Dedifferentiated amniotic fluid mesenchymal stem cell (primary cell): ENCODE results near the gene ZDHHC11B.
"Not testable (repeated sequence)": the region's sequence is repeated elsewhere in the genome, so short reads cannot be mapped to it uniquely, and the experiment has no call there.

ENCODE experiments used
- DNase-seq: peaks from one replicate; pipeline ENCODE4 v3.0.0-alpha.2; 2016; ENCODE audit errors: extremely low spot score

ZDHHC11B gene

GRCh38 chr5:716740-717139 lies 67.8 kb downstream of the ZDHHC11B start:
- not testable (repeated sequence) for DNase-seq

DNA sequence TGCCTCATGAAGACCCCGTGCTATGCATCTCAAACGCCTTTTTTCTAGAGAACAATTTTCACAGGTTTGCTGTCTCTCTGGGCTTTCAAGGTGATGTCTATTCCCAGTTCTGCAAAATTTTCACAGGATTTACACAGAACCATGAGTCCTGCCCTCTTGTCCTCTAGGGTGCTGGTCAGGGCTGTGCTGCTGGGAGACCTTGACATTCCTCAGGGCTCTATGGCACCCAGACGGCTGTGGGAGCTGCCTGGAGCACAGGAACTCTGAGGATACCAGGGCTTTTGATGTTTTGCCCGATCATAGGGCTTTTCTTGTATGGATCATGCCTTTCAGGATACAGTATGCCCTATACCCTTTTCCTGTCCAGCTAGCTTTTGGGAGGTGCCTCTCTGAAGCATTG lies 68.9 kb downstream of the ZDHHC11B start:
- not testable (repeated sequence) for DNase-seq

DNA sequence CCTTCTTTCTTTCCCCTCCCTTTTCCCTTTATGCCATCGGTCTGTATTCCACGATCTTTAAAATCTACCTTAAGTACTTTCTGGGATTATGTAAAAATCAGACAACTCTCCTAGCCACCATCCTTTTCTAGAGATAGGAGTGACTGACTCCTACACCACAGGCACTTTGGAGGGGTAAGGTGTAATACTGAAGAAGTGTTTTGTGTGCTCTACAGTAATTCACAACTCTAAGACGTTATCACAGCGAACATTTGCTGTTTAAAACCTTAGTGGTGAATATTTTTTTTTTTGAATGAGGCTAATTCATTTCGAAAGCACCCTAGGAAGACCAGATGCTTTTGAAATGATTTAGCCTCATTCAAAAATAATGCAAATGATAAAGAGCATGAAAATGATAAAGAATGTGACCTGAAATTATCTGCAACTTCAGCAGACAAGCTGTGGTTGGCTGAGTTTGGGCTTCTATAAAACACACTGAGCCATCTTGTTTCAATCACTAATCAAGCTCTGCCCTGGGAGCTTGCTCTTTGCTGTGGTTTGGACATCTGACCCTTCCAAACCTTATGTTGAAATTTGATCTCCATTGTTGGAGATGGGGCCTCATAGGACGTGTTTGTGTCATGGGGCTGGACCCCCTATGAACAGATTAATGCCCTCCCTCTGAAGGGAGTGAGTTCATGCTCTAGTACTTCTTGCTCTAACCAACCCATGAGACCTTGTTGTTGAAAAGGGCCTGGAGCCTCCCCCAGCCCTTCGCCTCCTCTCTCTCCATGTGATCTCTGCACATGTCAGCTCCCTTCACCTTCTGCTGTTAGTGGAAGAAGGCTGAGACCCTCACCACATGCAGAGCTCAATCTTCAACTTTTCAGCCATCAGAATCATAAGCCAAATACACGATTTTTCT lies 70.1 kb downstream of the ZDHHC11B start:
- not testable (repeated sequence) for DNase-seq

GRCh38 chr5:713686-714085 lies 70.8 kb downstream of the ZDHHC11B start:
- DNase-seq: not testable (repeated sequence)

- not testable (repeated sequence) for DNase-seq
These were observed 75.5 kb downstream of the ZDHHC11B start for GRCh38 chr5:708848-709517.

GRCh38 chr5:708374-708773 lies 76.2 kb downstream of the ZDHHC11B start:
- DNase-seq: not testable (repeated sequence)

GRCh38 chr5:706127-706526 lies 78.4 kb downstream of the ZDHHC11B start:
- DNase-seq: not testable (repeated sequence)

DNA sequence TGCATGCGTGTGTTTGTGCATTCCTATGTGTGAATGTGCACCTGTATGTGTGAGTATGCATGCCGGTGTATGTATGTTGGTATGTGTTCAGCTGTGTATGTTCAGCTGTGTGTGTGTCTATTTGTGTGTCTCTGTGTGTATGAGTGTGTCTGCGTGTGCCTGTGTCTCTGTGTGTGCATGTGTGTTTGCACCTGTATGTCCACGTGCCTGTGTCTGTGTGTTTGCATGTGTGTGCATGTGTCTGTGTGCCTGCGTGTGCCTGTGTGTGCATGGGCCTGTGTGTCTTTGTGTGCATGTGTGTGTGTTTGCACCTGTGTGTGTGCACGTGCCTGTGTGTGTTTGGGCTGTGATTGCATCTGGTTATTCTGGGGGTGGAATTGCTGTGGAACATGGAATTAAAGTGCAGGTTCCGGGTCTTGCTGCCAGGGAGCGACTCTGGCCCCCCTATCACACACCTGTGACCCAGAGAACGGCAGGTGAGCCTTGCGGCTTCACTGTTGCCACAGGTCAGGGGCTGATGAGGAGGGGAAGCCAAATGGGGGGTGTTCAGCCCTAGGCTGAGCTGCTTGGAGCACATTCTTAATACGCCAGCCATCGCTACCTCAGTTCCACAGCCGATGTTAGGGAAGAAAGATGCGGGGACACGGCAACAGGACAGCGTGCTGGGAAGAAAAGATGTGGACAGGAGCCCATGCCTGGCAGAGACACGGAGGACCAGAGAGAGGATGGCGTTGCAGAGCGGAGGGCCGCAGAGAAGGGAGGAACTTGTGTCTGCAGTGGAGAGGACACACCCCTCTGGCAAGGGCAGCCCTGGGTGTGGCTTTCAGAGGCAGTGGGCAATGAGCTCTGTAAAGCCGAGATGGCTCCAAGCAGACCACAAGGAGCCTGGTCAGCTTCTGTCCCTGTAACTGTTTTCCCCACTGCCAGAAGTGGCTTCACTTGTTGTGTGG lies 87.5 kb downstream of the ZDHHC11B start:
- DNase-seq: not testable (repeated sequence)

DNA sequence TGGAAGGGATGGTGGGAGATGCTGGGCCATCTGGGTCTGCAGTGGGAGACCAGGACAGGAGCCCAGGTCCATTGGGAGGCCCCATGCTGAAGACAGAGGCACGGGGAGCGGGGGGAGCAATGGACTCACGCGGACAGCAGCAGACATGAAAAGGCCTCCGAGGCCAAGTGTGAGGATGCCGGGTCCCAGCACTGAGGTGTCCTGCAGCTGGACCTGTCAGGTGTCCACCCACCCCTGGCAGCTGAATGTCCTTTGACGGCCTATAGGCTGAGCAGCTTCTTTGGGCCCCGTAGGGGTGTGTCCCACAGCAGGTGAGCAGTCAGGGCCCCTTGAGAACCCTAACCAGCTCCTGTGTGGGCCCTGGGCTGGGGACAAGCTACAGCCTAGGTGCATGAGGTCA lies 88.3 kb downstream of the ZDHHC11B start:
- DNase-seq: not testable (repeated sequence)

DNA sequence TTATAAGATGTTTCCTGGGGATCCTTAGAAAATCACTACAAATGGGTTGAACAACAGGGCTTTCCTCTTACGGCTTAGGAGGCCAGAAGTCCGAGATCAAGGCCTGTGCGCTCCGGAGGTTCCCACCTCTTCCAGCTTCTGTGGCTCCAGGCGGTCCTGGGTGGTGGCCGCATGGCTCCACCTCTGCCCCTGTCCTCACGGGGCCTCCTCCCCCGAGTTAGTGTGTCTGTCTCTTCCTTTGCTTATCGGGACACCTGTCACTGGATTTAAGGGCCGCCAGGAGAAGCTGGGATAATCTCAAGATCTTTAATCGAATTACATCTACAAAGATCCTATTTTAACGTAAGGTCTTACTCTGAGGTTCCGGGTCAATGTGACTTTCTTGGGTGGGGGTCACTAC lies 89.1 kb downstream of the ZDHHC11B start:
- not testable (repeated sequence) for DNase-seq

DNA sequence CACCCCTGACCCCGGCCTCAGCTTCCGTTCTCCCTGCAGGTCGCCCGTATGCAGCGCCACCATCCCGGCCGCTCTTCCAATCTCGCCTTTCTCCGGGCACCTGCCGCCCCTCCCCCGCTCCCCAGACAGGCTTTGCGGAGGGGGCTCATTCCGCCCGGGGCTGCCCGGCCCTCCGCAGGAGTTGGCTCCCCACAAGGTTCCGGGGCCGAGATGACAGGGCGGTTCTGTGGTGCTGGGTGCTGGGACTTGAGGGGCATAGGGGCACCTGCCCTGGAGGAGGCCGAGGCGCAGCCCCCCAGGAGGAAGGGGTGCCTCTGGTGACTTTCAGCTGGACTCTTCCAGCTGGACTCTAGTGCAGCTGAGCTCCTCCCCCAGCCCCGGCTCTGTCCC lies 90.5 kb downstream of the ZDHHC11B start:
- DNase-seq: not testable (repeated sequence)

DNA sequence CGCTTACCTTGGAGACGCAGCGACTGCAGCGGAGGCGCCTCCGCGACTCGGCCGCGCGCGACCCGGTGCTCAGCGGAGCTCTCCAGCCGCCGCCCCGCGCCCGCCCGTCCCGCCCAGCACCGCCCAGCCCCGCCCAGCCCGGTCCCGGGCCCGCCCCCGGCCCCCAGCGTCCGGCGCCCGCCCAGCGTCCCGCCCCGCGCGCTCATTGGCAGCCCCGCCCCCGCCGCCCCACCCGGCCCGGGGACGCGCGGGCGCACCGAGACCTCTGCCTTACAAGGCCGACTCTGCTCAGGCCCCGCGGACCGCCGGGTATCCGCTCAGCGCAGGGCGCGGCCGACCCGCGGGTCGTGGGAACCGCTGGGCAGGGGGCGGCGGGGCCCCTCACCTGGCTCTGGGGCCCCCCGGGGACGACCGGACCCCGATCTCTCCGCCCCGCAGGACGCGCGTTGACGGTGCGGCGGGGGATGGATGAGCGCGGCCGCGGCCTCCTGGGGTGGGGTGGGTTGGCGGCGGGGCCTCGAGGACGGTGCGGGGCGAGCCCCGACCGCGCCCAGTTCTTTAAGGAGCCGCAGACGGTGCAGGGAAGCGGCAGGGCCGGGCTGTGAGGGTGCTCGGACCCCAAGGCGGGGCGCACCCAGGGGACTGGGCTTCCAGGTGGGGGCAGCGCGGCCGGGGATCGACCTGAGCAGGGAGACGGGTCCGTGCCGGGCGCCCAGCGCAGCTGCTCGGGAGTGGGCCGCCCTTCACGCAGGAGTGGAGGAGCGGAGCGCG lies 91.1 kb downstream of the ZDHHC11B start, which contains the start of gene TPPP:
TSS of gene TPPP (minus strand) at position 82 of the 771 bp plus-strand sequence. CDS start 15,292 bp downstream, outside the sequence.
- not testable (repeated sequence) for DNase-seq

DNA sequence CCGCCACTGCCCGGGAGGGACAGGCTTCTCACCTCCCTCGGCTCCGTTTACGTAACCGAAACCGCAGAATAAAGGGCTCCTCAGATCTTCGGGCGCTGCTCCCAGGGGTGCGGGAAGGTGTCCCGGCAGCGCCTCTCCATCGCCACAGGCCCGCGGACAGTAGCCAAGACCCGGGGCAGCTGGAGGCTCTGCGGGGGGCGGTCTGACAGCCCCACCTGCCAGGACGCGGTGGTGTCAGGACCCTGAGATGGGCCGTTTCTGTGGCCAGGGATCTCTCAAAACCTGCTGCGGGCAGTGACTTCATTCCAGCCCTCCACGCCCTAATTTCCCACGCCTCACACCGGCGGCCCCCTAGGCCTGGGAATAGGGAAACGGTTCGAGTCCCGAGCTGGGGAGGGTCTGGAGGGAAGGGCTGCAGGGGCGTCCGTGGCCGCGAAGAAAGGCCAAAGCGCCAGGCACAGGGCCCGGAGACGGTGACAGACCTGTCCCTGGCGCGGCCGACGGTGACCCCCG lies 91.9 kb downstream of the ZDHHC11B start:
- not testable (repeated sequence) for DNase-seq

- DNase-seq: no peak
These were observed 92.6 kb downstream of the ZDHHC11B start for GRCh38 chr5:691817-692528.

GRCh38 chr5:691049-691448 lies 93.5 kb downstream of the ZDHHC11B start:
- not testable (repeated sequence) for DNase-seq

DNA sequence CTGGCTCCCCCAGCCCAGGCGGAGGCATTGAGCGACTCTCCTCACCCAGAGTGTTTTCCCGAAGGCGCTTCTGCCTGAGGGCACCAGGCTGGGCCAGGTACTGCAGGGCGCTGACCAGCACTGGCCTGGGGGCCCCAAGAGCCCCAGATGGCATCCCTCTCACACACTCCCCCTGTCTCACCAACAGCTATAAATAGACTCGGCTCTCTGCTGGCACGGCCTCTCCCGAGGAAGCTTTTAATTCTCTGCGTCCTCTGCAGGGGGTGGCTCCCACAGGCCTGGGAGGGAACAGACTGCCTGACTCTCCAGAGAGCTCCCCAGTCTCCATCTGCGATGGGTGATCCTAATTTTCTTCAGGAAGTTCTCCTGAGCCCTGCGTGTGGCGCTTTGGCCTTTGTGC lies 94.2 kb downstream of the ZDHHC11B start:
- DNase-seq: not testable (repeated sequence)

GRCh38 chr5:688348-689010 lies 96.0 kb downstream of the ZDHHC11B start:
- not testable (repeated sequence) for DNase-seq

DNA sequence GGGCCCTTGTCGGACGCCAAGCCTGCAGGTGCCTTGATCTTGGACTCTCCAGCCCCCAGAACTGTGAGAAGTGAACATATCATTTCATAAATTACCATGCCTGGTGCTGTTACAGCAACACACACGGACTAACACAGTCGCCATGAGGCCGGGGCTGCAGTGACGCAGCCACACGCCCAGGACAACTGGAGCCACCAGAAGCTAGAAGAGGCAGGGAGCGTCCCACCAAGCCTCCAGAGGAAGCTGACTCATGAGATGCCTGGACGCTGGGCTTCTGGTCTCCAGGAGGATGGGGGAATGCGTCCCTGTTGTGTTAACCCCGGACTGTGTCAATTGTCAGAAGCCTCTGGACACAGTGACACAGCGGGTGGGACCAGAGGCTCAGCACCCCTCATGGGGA lies 97.6 kb downstream of the ZDHHC11B start:
- not testable (repeated sequence) for DNase-seq

DNA sequence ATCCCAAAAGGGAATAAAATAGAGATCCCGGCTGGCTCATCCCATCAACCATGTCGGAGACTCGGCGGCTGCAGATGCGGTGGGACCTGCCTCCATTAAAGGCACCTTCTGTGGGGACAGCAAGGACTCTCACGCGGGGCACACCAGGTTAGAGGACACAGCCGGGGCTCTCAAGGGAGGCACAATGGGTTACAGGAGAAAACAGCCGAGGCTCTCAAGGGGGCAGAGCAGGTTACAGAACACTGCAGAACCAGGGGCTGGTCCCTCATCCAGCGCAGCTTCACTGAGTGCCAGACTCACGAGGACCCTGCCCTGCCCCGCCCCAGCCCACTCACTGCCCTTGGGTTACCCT lies 98.4 kb downstream of the ZDHHC11B start:
- not testable (repeated sequence) for DNase-seq
